Erythroblast (primary cell): ENCODE results near the gene GPR137.

ENCODE experiments used
- GATA1 ChIP-seq: IDR thresholded peaks from 2 replicates; pipeline ENCODE4 v1.6.1; 2011; ENCODE audit warnings: low read depth, mild to moderate bottlenecking, control low read depth, low read length, moderate library complexity
- POLR2A ChIP-seq: IDR thresholded peaks from 2 replicates; pipeline ENCODE4 v1.6.1; 2011; ENCODE audit warnings: mild to moderate bottlenecking, low read length

DNA sequence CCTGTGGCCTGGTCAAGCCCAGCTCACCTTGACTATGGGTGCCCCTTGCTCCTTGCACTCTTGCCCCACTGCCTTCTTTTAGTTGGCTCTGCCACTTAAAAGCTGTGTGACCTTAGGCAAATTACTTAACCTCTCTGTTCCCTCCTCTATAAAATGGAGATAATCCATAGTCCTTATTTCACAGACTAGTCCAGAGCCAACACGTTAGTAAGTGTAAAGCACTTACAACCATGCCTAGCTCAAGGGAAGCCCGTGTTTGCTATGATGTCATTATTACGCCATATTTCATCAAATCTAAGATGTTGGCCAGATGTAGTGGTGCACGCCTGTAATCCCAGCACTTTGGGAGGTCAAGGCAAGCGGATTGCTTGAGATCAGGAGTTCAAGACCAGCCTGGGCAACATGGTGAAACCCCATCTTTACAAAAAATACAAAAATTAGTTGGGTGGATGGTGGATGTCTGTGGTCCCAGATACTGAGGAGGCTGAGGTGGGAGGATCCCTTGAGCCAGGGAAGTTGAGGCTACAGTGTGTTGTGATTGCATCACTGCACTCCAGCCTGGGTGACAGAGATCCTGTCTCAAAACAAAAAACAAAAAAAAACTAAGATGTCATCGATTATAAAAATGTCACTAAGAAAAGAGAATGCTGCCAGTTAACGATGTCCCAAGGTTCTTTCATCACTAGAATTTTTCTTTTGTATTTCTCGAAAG, 52.0 kb downstream of the GPR137 start:
- TF ChIP-seq POLR2A (no peak), GATA1 (no peak)
